Uterus (tissue), 4 donors: ENCODE results near the gene DBP. TPM values are rescaled to one million over a fixed set of nuclear protein-coding genes. Genes with fewer than 3 reads are reported as not detected.

Experiments
- DNase-seq, 2 donors: peaks; one replicate each; pipeline ENCODE4 v3.0.0-alpha.2; 2019 to 2020
- H3K27ac ChIP-seq, 2 donors: fragments of 200-600 bp; sonication (generic); 1 replicate in 1 of 2; 2 replicates in 1 of 2; pipeline ENCODE4 v1.5.1; 2016 to 2018
- H3K27me3 ChIP-seq, 2 donors: fragments of 200-600 bp; sonication (generic); one replicate each; pipeline ENCODE4 v1.5.1; 2018 to 2019; ENCODE audit warnings: control low read depth in 1 of 2
- H3K36me3 ChIP-seq, 2 donors: fragments of 200-600 bp; sonication (generic); one replicate each; pipeline ENCODE4 v1.5.1; 2019; ENCODE audit warnings: control low read depth in 1 of 2
- H3K4me1 ChIP-seq, 2 donors: fragments of 200-600 bp; sonication (generic); one replicate each; pipeline ENCODE4 v1.5.1; 2018 to 2019; ENCODE audit warnings: control low read depth in 1 of 2
- H3K4me3 ChIP-seq, 2 donors: fragments of 200-600 bp; sonication (generic); 1 replicate in 1 of 2; 2 replicates in 1 of 2; pipeline ENCODE4 v1.5.1; 2018 to 2019; ENCODE audit warnings: mild to moderate bottlenecking in 1 of 2
- H3K9me3 ChIP-seq, 2 donors: fragments of 200-600 bp; sonication (generic); one replicate each; pipeline ENCODE4 v1.5.1; 2019; ENCODE audit warnings: control low read depth in 1 of 2
- POLR2A ChIP-seq, 2 donors: fragments of 450-650 bp; IDR thresholded peaks; one replicate each; pipeline ENCODE4 v1.6.1; 2016; ENCODE audit warnings: antibody characterized with exemption in 2 of 2, mild to moderate bottlenecking in 1 of 2, moderate library complexity in 1 of 2
- intact Hi-C: fragments of 100-400 bp; cut with DNase I; formaldehyde crosslinking; loops from one replicate; pipeline ENCODE4 v1.15.1; 2023; ENCODE audit warnings: low total_unique reads
- total RNA-seq, 4 donors: library from RNA; depleted of rRNA in 3 of 4; stranded (reverse); fragments of >200 nt in 3 of 4; gene quantifications; one replicate each; pipeline versions ENCODE4 v1.1.0 to v1.2.4, GENCODE V29; 2014 to 2023
- TF ChIP-seq, protein P1 (sequence below), 4 experiments: fragments of 200-600 bp in 2 of 4; fragments of 450-650 bp in 2 of 4; sonication (generic) in 2 of 4; IDR thresholded peaks; one replicate each; pipeline ENCODE4 v1.5.1; 2016 to 2019; ENCODE audit warnings: antibody characterized with exemption in 4 of 4, mild to moderate bottlenecking in 2 of 4, moderate library complexity in 1 of 4
- donor health status: DM: yes; HTN: yes; CAD: no.

DBP gene
- total RNA-seq, 4 donors from 2014 or later, result 3.1 to 29.8 (median 11.3) TPM; not detected in 1

DNA sequence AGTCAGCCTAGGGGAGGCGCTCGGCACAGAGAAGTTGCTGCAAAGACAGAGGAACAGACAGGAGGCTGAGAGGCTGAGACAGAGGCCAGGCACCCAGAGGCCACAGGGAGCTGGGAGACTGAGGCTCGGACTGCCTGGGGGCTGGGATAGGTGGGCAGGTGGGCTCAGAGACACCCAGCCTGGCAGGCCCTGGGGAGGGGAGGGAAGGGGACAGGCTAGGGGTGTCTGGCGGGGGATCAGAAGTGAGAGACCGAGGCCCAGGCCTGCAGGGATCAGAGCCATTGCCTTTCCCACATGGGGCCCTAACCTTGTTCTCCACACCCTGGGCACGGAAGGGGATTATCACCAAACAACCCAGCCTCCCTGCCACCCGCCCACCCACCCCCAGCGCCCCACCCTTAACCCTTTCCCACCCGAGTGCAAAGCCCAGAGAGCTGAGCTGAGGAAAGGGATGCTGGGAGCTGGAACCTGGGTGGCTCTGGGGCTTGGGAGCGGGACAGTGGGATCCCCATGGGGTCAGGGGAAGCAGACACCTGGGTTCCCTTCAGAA lies 34.3 kb upstream of the DBP start:
- H3K27ac ChIP-seq, result no peak overlapping the region
- H3K4me3 ChIP-seq, result no peak overlapping the region
- no peak for TF ChIP-seq POLR2A (IDR thresholded peaks at IDR 0.05)
- TF ChIP-seq, protein P1, sequence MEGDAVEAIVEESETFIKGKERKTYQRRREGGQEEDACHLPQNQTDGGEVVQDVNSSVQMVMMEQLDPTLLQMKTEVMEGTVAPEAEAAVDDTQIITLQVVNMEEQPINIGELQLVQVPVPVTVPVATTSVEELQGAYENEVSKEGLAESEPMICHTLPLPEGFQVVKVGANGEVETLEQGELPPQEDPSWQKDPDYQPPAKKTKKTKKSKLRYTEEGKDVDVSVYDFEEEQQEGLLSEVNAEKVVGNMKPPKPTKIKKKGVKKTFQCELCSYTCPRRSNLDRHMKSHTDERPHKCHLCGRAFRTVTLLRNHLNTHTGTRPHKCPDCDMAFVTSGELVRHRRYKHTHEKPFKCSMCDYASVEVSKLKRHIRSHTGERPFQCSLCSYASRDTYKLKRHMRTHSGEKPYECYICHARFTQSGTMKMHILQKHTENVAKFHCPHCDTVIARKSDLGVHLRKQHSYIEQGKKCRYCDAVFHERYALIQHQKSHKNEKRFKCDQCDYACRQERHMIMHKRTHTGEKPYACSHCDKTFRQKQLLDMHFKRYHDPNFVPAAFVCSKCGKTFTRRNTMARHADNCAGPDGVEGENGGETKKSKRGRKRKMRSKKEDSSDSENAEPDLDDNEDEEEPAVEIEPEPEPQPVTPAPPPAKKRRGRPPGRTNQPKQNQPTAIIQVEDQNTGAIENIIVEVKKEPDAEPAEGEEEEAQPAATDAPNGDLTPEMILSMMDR (IDR thresholded peaks at IDR 0.05), result no peak
- DNase-seq, result no peak
- no peaks in the 10 kb centered on the region for H3K4me1 ChIP-seq
- intact Hi-C loops, result no loop called here
- H3K27me3 ChIP-seq, result no peaks in the 10 kb centered on the region
- no peaks in the 10 kb centered on the region for H3K9me3 ChIP-seq
- H3K36me3 ChIP-seq, result no peaks in the 10 kb centered on the region

- no peak for DNase-seq
- no peak overlapping the region for H3K4me3 ChIP-seq
- no peaks in the 10 kb centered on the region for H3K4me1 ChIP-seq
- intact Hi-C loops, result no loop called here
- H3K36me3 ChIP-seq, result no peaks in the 10 kb centered on the region
- no peaks in the 10 kb centered on the region for H3K9me3 ChIP-seq
- H3K27me3 ChIP-seq, result no peaks in the 10 kb centered on the region
- TF ChIP-seq POLR2A (IDR thresholded peaks at IDR 0.05), result no peak
- TF ChIP-seq, protein P1 (IDR thresholded peaks at IDR 0.05), result no peak
- no peak overlapping the region for H3K27ac ChIP-seq
Measured at GRCh38 chr19:48670699-48671445, 33.7 kb upstream of the DBP start.

GRCh38 chr19:48669903-48670668 lies 32.9 kb upstream of the DBP start:
- TF ChIP-seq, protein P1 (IDR thresholded peaks at IDR 0.05), result no peak
- TF ChIP-seq POLR2A (IDR thresholded peaks at IDR 0.05), result no peak
- intact Hi-C loops, result no loop called here
- Histone ChIP-seq H3K36me3 (no peaks in the 10 kb centered on the region), H3K4me3 (no peak overlapping the region), H3K27me3 (no peaks in the 10 kb centered on the region), H3K4me1 (no peaks in the 10 kb centered on the region), H3K27ac (no peak overlapping the region), H3K9me3 (no peaks in the 10 kb centered on the region)
- DNase-seq, result no peak

DNA sequence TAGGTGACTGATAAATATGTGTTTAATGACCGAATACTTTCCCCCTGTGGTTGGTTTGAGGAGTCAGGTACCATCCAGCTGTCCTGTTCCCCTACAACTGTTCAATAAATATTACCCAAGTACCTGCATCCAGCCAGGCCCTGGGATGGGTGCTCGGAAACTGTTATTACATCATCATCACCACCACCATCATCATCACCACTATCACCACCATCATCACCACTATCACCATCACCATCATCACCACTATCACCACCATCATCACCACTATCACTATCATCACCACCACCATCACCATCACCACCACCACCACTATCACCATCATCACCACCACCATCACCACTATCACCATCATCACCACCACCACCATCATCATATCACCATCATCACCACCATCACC lies 31.6 kb upstream of the DBP start:
- Histone ChIP-seq H3K27me3 (no peaks in the 10 kb centered on the region), H3K27ac (no peak overlapping the region), H3K4me3 (no peak overlapping the region), H3K9me3 (no peaks in the 10 kb centered on the region), H3K4me1 (no peaks in the 10 kb centered on the region), H3K36me3 (no peaks in the 10 kb centered on the region)
- intact Hi-C loops, result no loop called here
- DNase-seq, result no peak
- TF ChIP-seq, protein P1 (IDR thresholded peaks at IDR 0.05), result no peak
- no peak for TF ChIP-seq POLR2A (IDR thresholded peaks at IDR 0.05)

DNA sequence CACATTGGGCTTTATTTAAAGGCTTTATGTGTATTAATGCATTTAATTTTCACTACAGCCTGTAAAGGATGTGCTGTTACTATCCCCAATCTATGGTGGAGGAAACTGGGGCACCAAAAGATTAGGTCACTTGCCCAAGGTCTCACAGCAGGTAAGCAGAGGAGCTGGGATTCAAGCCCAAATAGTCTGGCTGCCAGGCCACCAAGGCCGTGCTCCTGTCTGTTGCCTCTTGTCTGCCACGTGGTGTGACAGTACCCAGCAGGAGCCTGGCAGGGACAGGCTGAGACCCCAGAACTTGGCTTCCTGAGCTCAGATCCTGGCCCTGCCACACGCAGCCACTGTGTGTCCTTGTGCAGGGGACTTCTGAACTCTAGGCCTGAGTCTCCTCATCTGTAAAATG lies 31.2 kb upstream of the DBP start:
- Histone ChIP-seq H3K4me1 (no peaks in the 10 kb centered on the region), H3K27ac (no peak overlapping the region), H3K36me3 (no peaks in the 10 kb centered on the region), H3K9me3 (no peaks in the 10 kb centered on the region), H3K27me3 (no peaks in the 10 kb centered on the region), H3K4me3 (no peak overlapping the region)
- no peak for TF ChIP-seq POLR2A (IDR thresholded peaks at IDR 0.05)
- TF ChIP-seq, protein P1 (IDR thresholded peaks at IDR 0.05), result no peak
- no peak for DNase-seq
- intact Hi-C loops, result no loop called here
